NB4 (cell line): Measurements from ENCODE around the gene MYLIP.

Experiments used
- CTCF ChIP-seq: IDR thresholded peaks from one replicate; pipeline ENCODE4 v1.5.1; 2012; ENCODE audit warnings: low read depth, low read length
- MAX ChIP-seq: IDR thresholded peaks from 2 replicates; pipeline ENCODE4 v1.6.1; 2011; ENCODE audit warnings: low read depth, low read length
- MYC ChIP-seq: IDR thresholded peaks from 2 replicates; pipeline ENCODE4 v1.6.1; 2011; ENCODE audit warnings: low read depth, low read length
- POLR2A ChIP-seq: IDR thresholded peaks from 2 replicates; pipeline ENCODE4 v1.6.1; 2011; ENCODE audit warnings: mild to moderate bottlenecking; ENCODE audit not compliant: insufficient read length; ENCODE audit errors: extremely low read depth

- TF ChIP-seq POLR2A (no peak), CTCF (no peak), MYC (no peak), MAX (no peak)
Measured at GRCh38 chr6:16162003-16162402, 33.1 kb downstream of the MYLIP start.
